A204.1 (cell line): Measurements from ENCODE around the gene CCNT1.
"Not testable (repeated sequence)": the region's sequence is repeated elsewhere in the genome, so short reads cannot be mapped to it uniquely, and the experiment has no call there.

ENCODE experiments used
- FAIRE-seq: peaks from 2 replicates; lab custom pipeline; 2012; peaks lifted over from hg19 to GRCh38; lab: Jason Lieb, UNC

Gene CCNT1

DNA sequence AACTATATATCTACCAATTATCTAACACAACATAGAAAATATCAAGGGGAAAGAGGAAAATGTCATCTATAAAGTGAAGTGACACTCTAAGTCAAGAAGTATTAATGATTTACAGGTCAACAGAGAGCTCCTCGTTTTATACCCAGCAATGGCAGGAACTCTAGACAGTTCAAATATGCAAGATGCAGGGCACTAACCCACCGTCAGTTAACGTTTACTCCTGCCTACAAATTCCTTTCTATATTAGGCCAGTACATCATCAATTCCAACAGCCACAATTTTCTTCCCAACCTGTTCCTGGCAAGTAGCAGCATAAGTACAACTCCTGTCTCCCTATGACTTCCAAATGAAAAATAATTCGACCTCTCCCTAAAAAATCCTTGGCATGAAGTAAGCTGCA lies 25.5 kb downstream of the CCNT1 start:
- FAIRE-seq: no peak

DNA sequence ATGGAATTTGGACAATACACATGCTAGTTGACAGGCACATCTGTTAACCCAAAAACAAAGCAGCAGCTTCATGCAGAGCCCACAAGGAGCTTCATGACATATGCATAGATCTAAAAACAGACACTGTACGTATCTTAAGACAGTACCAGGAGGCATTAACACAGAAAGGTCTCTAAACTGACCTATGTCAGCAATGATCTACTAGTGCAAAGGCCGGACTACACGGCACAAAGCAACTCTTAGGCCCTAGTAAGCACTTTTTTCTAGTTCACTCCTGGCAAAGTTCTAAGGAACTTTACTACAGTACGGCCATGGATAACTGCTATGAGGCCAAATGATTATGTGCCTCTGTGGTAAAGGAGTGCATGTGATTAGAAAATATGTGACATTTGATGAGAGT lies 26.1 kb downstream of the CCNT1 start:
- FAIRE-seq: no peak

DNA sequence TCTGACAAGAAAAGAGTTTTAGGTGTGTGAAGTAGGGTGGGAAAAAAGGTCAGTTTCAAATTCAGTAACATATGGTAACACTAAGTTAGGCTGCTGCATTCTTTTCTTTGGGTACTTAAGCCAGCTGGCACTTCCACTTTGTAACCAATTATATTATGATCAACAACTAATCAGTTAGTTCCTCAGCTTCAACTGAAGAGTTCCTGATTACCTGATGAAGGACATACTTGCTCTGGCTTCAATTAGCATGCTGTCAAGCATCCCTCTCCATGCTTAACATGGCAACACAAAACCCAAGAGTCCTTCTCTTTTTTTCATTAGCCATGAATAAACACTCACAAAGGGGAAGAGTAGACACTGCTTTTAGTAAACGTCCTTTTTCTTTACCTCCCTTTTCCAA lies 27.7 kb downstream of the CCNT1 start:
- FAIRE-seq: no peak

DNA sequence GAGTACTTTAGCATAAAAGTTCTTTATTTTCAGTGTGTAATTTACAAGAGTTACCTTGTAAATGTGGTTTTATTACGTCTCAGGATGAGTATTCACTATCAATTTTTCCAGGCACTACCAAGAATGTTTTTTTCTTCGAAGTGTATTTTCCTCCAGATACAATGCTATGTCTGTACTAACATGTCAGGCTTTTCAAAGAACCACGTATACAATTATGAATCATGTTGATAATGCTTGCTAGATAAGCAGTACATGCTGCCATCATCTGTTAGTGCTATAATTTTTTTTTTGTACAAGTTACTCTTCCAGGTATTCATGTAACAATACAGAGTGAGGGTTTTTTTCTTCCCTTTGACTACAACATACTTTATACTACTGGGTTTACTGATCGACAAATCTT lies 28.9 kb downstream of the CCNT1 start:
- FAIRE-seq: no peak

DNA sequence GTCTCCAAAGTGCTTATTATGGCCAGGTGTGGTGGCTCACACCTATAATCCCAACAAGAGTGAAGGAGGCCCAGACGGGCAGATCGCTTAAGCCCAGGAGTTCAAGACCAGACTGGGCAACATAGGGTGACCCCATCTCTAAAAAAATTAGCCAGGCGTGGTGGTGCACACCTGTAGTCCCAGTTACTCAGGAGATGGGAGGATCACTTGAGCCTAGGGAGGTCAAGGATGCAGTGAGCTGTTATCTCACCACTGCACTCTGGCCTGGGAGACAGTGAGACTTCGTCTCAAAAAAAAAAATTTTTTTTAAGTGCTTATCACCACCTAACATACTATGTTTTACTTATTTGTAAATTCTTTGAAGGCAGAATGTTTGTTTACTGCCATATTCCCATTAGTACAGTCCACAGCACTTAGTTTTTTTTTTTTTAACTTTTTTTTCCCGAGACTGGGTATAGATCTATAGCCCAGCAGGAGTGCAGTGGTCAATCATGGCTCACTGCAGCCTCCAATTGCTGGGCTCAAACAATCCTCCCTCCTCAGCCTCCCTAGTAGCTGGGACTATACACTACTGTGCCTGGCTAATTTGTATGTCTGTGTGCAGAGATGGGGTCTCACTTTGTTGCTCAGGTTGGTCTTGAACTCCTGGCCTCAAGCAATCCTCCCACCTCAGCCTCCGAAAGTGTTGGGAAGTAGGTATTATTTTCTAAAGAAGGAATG lies 29.7 kb downstream of the CCNT1 start:
- no peak for FAIRE-seq

DNA sequence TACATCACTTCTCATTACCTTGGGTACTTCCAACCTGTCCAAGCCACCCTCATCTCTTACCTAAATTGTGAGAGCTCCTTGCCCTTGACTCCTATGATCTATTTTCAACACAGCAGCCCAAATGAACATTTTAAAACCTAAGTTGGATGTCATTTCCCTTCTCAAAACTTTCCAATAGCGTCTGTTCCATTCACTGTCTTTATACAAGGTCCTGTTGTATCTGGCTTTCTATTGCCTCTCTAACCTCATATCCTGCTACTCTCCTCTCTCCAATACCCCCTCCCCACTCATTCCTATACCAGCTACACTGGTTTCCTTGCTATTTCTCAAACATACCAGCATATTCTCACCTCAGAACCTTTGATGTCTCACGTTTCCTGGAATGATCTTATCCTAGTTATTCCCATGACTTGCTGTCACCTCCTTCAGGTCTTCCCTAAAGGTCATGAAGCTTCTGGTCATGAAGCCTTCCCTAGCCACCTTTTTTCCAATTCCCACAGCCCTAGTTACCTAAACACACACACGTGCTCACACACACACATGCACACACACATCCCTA lies 30.4 kb downstream of the CCNT1 start:
- no peak for FAIRE-seq

DNA sequence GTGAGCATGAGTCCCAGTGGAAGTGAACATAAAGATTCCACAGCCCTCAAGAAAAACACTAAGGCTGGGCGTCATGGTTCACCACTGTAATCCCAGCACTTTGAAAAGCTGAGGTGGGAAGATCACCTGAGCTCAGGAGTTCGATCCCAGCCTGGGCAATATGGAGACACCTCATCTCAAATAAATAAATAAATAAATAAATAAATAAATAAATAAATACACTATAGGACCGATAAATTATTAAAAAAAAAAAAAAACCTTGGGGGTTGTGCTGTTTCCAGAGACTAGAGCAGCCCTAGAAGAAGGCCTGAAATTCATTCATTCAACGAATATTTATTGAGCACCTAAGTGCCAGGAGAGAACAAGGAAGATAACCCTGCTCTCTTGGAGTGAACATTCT lies 33.0 kb downstream of the CCNT1 start:
- FAIRE-seq: no peak

DNA sequence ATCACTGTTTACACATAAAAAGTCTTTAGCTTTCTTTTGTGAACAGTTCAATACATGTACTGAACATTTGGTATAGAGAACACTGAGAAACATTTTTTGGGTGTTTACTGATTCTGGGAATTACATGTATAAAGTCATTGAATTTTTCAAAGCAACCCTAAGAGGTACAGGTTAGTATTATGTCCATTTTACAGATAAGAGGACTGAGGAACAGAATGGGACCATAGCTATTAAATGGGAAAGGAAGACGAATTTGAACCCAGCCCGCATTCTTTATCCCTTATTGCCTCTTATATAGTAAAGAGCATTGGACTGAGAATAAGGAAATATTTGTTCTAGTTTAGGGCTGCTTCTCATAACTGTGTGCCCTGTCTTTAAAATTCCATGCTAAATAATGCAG lies 33.6 kb downstream of the CCNT1 start:
- FAIRE-seq: no peak

DNA sequence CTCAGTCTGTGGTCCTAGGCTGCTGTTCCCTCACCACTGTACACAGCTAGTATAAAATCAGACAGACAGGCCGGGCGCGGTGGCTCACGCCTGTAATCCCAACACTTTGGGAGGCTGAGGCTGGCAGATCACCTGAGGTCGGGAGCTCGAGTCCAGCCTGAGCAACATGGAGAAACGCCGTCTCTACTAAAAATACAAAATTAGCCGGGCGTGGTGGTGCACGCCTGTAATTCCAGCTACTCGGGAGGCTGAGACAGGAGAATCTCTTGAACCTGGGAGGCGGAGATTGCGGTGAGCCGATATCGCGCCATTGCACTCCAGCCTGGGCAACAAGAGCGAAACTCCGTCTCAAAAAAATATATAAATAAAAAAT lies 34.0 kb downstream of the CCNT1 start:
- FAIRE-seq: not testable (repeated sequence)

DNA sequence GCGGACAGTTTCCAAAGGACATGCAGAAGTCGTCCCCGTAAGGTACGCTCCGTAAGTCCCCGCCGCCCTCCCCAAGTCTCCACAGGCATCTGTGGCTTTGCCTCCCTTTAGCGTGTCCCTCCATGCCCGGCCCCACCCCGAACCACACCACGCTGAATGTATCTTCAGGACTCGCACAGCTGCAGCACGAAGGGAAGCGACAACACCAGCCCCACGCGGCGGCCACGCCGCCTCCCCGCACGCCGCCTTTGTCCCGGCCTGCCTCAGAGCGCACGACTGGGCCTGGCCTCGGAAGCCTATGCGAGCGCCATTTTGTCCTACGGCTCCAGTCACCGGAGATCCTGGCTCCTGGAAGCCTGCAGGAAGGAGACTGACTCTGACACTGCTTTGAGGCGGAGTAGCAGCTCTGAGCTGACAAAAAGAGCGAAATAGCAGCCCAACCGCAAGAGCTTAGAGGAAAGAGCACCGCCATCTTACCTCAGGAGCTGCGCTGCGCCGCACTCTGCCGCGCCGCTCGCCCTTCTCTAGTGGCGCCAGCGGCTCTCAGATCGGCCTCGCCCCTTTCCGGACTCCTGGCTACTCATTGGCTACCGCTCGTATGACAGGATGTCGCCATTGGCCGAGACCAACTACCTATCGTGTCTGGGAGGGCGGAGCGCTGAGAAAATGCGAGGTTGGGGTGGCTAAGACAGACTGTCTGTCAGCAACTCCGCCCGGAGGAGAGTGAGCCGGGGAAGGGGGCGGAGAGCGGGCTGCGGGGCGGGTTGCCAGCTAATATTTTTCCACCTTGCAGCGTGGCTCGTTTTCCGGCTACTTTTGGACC lies 34.6 kb downstream of the CCNT1 start, which contains the start of gene KANSL2:
TSS of gene KANSL2 (minus strand) at position 529 of the 823 bp plus-strand sequence. CDS start 606 bp downstream, outside the sequence.
- FAIRE-seq: peak; percentile 97

DNA sequence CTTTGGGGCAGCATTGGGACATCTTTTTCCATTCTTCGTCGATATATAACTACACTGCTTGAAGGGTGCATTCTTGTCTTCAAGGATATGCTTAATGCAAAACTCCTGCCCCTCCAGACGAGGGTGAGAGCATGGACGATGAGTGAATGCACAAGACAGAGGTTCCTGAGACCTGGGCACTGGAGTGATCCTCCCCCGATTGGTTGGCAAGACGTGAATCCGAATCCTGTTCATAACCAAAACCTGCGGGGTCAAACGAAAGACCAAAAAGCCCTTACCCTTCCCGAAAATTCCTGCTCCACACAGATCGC lies 35.2 kb downstream of the CCNT1 start:
- no peak for FAIRE-seq

DNA sequence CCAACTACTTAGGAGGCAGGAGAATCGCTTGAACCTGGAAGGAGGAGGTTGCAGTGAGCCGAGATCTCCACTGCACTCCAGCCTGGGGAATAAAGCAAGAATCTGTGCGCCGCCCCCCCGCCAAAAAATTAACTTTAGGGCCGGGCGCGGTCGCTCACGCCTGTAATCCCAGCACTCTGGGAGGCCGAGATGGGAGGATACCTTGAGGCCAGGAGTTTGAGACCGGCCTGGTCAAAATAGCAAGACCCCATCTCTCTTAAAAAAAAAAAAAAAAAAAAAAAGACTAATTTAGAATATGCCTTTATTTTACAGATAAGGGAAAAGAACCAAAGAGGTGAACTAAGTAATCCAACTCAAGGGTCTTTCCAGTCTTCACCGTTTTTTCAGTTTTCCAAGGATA lies 35.6 kb downstream of the CCNT1 start:
- FAIRE-seq: no peak

DNA sequence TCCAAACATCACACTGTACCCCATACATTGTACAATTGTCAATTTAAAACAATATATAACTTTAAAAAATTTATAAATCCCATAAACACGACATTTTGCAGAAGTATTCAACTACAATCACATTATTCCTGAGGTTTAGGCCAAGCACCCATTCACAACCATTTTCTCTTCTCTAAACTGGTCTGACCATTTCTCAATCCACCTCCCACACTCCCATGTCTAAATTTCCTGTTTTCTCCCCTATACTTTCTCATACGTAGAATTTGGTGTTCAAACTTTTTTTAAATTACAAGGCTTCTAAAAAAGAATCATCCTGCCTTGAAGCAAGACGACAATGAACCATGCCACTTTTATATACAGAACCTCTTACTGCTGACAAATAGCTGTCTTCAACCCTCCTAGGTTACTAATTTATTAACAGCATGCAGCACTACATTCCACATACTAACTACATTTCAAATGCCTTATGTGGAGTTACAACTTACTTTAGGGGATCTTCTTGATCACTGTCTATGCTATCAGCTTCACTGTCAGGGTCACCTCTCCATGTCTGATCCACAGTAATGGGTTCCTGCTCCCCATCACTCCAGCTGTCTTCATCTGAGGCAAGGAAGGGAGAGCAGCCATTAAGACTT lies 37.8 kb downstream of the CCNT1 start:
- no peak for FAIRE-seq

DNA sequence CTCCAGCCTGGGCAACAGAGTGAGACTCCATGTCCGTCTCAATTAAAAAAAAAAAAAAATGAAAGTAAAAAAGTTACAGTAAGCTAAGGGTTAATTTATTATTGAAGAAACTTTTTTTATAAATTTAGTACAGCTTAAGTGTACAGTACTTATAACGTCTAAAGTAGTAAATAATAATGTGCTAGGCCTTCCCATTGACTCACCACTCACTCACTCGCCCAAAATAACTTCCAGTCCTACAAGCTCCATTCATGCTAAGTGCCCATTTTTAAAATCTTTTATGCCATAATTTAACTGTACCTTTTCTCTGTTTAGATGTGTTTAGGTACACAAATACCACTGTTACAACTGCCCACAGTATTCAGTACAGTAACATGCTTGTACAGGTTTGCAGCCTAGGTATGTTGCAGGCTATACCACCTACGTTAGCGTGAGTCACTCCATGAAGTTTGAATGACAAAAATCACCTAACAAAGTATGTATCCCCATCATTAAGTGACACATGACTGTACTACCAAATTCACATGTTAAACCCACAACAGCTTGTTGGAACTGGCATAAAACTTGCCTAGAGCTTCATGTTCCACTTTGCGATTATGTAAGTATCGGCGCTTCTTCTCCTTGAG lies 45.2 kb downstream of the CCNT1 start:
- FAIRE-seq: no peak

DNA sequence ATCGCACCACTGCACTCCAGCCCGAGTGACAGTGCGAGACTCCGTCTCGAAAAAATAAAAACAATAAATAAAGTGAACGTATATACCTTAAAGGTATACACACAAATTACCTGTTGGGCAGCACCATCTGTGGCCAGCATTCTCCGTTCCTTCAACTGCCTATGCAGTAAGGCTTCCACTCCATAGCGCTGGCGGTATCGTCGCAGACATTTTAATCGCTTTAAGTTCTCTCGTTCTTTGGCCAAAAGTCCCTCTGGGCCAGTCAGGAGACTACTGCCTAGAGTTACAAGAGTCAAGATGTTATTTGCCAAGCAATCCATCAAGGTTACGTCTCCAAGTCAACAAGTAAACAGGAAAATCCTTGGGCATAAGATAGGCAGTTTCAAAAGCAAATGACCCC lies 47.5 kb downstream of the CCNT1 start:
- FAIRE-seq: no peak

DNA sequence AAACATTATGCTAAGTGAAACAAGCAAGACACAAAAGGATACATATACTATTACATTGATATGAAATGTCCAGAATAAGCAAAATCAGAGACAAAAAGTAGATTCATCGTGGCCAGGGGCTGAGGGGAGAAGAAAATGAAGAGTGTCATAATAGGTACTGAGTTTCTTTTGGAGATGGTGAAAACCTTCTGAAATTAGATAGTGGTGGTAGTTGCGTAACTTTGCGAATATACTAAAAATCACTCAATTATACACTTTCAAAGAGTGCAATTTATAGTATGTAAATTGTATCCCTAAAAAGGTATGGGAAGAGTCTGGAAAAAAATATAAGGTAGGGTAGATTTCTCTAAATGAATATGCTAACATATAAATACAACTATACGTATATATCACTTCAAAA lies 56.6 kb downstream of the CCNT1 start:
- no peak for FAIRE-seq

DNA sequence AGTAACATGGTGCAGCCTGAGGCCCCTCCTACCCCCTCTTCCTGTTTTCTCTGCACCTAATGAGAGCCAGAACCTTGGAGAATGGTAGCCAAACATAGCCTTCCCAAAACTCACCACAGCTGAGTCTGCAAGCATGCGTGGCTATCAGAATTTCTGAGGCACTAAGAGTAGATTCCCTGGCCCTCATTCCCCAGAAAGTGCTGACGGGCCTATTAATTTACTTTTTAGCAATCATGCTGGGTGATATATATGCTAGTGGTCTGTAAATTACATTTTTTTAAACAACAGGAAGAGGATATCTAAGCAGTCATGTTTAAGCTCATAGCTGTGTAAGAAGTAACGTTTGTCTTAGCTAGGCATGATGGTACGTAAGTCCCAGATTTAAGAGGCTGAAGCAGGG lies 64.8 kb downstream of the CCNT1 start:
- no peak for FAIRE-seq

DNA sequence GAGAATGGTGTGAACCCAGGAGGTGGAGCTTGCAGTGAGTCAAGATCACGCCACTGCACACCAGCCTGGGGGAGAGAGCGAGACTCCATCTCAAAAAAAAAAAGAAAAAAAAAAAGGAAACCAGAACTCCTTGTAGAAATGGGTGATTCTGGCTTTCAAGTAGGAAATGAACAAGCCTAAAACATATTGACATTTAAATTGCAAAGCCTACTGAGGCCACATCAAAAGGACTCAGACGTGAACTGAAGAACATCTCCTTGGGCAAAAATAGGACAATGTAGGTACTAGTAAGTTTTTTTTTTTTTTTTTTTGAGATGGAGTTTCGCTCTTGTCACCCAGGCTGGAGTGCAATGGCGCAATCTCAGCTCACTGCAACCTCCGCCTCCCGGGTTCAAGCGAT lies 71.2 kb downstream of the CCNT1 start:
- not testable (repeated sequence) for FAIRE-seq

DNA sequence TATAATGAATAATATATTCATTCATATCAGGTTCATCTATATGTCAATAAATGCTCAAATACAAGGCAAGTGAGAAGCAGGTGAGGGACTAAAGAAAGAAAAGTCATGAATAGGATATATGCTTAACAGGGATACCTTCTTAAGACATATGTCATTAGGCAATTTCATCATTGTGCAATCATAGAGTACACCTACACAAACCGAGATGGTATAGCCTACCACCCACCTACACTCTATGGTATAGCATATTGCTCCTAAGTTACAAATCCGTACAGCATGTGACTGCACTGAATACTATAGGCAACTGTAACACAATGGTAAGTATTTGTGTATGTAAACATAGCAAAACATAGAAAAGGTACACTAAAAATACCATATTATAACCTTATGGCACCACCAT lies 73.5 kb downstream of the CCNT1 start:
- no peak for FAIRE-seq

DNA sequence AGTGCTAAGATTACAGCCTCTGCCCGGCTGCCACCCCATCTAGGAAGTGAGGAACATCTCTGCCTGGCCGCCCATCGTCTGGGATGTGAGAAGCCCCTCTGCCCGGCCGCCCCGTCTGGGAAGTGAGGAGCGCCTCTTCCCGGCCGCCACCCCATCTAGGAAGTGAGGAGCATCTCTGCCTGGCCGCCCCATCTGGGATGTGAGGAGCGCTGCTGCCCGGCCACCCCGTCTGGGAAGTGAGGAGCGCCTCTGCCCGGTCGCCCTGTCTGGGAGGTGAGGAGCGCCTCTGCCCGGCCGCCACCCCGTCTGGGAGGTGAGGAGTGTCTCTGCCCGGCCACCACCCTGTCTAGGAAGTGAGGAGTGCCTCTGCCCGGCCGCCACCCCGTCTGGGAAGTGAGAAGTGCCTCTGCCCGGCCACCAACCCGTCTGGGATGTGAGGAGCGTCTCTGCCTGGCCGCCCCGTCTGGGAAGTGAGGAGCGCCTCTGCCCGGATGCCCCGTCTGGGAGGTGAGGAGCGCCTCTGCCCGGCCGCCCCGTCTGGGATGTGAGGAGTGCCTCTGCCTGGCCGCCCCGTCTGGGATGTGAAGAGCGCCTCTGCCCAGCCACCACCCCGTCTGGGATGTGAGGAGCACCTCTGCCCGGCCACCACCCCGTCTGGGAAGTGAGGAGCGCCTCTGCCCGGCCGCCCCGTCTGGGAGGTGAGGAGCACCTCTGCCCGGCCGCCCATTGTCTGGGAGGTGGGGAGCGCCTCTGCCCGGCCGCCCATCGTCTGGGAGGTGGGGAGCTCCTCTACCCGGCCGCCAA lies 74.6 kb downstream of the CCNT1 start:
- not testable (repeated sequence) for FAIRE-seq

DNA sequence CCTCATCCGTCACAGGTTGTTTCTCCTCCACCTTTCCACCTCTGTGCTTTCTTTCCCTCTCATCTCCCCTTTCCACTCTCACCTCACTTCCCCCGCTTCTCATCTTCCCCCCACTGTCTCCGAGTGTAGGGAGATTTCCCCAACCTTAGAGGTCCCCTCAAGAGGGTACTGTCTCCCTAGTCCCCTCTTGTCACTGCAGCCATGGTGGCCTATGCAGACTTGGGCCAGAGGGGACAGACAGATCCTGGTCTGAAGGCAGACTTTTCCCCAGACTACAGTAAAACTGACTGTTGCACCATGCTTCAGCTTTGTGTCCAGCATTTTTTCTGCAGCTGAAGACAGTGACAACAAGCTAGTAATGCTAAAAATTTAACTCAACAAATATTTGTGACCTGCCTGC lies 75.7 kb downstream of the CCNT1 start:
- FAIRE-seq: no peak

DNA sequence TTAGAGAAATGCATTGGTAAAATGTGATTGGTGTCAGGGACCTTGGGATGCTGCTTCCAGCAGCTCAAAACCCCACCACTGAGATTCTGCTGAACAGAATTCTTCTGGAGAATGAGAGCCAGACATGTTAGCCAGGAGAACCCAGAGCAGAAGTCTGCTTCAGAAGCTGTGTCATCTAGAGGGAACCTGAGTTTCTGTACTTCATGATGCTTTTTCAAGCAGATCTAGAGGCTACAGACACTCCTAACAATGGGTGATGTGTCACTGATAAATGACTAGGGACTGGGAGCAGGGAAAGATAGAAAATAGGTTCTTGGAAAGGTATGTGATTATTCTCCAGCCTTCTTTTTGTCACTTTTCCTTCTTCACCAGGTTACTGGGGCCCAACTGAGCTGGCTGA lies 76.1 kb downstream of the CCNT1 start:
- no peak for FAIRE-seq
